Right kidney (tissue), 1 donor: ENCODE results near the gene MAPK8IP1.
A peak's percentile ranks its signal among the peaks of the same experiment; 100 is the strongest.

Source experiments
- DNase-seq: peaks from one replicate; pipeline ENCODE4 v3.0.0-alpha.2; 2016

The MAPK8IP1 gene

DNA sequence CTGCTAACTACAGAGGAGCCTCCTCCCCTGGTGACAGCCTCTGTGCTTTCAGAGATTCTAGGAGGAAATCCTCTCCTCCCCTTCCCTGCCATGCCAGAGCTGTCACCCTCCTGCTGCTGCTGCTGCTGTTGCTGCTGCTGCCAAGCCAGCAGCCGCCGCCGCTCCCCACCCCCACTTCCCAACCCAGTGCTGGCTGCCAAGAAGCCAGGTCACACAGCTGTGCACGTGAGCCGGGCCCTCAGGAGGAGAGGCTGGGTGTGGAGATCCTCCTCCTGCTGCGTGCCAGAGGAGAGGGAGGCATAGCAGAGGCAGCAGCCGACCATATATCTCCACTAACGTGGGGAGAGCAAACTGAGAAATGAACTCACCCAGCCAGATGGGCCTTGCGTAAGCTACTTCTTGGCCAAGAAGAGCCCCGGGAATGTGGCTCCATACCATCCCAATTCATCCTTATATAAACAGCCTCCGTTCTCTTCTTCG is 25.8 kb upstream of the MAPK8IP1 start:
- peak; percentile 35 for DNase-seq

DNA sequence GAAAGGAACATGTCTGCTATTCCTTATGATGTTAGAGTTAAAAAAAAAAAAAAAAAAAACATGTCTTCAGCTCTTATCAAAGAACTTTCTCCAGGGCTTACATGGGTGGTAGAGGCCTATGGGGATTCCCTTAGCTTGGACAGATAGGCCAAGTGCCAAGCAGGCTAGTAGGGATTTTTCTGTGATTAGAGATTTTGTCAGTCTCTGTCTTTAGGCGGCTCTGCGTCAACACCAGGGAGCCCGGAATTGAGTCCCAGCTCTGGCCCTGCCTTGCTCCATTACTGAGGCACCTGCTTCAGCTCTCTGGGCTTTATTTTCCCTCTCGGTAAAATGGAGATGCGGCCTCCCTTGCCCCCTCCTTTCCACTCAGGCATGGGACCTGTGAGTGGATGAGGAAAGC is 25.1 kb upstream of the MAPK8IP1 start:
- no peak for DNase-seq

DNA sequence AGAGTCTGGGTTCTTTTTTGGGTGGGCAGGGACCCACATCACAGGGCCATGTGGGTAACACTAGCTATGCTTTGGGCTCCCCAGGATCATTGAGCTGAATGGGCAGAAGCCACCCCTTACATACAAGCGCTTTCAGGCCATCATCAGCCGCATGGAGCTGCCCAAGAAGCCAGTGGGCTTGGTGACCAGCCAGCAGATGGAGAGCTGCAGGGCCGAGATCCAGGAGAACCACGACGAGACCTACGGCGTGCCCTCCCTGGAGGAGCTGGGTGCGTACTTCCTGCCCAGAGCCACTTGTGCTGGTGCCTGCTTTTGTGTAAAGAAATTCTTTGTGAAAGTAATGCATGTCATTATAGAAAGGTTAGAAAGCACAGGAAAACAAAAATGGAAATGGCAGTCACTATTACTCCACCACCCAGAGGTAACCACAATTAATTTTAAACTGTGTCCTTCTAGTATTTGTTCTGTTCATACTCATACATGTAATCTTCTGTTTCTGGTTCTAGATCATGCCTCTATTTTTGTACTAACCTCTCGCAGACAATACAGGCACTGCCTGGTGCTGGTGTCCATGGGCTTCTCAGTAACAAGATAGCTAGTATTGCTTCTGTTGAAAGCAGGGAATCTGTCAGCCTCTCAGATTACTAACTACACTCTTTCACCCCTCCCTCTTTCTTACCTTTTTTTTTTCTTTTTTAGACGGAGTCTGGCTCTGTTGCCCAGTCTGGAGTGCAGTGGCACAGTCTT is 24.5 kb upstream of the MAPK8IP1 start:
- DNase-seq, result no peak

DNA sequence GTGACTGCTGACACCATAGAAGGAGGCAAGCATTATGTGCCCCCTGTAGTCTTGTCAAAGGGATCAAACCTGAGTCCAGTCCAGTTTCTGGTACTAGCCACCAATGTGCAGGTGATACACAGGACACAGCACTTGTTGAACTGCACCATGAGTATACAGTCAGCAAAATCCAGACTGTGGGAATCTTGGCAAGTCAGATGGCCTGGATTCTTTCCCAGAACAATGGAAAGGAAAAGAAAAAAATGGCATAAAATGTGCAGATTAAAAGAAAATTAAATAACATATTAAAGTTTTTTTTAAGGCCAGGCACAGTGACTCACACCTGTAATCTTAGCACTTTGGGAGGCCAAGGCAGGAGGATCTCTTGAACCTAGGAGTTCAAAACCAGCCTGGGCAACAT is 21.4 kb upstream of the MAPK8IP1 start:
- no peak for DNase-seq

DNA sequence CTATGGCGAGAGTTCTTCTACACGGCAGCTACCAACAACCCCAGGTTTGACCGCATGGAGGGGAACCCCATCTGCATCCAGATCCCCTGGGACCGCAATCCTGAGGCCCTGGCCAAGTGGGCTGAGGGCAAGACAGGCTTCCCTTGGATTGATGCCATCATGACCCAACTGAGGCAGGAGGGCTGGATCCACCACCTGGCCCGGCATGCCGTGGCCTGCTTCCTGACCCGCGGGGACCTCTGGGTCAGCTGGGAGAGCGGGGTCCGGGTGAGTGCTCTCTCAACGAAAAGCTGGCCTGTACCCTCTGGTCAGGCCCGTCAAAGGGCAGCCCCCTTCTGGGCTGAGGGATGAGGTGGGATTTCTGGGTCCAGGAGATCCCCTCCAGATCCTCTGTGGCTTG is 15.9 kb upstream of the MAPK8IP1 start:
- no peak for DNase-seq

DNA sequence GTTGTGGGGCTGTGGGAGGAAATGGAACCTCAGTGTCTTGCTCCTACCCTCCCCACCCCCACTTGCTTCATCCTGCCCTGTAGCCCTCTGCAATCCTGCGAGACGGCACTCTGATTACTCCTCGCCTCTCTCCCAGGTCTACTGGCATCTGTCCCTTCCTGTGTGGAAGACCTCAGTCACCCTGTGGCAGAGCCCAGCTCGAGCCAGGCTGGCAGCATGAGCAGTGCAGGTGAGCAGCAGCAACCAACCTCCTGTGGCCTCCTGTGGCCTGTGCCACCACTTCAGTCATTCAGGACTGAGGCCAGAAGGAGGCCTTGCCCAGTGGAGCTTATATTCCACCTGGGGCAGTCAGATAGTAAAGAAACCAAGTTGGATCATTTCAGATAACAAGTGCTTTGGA is 14.7 kb upstream of the MAPK8IP1 start:
- no peak for DNase-seq

DNA sequence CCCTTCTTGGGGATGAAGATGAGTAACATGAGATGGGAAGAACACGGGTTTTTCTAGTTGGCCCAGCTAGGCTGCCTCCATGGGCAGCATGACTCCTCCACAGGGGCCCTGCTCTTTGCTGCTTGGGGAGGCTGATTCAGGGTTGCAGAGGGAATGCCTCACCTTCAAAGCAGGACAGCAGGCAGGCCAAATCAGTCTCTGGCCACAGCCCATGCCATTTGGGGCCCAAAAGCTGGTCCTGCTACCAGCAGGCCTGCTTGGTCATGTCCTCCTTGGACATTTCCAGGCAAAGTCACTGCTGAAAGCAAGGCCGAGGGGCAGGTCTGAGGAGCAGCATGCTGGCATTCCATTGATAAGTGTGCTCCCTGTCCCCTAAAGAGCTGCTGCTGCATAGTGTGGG is 13.8 kb upstream of the MAPK8IP1 start:
- DNase-seq, result no peak

DNA sequence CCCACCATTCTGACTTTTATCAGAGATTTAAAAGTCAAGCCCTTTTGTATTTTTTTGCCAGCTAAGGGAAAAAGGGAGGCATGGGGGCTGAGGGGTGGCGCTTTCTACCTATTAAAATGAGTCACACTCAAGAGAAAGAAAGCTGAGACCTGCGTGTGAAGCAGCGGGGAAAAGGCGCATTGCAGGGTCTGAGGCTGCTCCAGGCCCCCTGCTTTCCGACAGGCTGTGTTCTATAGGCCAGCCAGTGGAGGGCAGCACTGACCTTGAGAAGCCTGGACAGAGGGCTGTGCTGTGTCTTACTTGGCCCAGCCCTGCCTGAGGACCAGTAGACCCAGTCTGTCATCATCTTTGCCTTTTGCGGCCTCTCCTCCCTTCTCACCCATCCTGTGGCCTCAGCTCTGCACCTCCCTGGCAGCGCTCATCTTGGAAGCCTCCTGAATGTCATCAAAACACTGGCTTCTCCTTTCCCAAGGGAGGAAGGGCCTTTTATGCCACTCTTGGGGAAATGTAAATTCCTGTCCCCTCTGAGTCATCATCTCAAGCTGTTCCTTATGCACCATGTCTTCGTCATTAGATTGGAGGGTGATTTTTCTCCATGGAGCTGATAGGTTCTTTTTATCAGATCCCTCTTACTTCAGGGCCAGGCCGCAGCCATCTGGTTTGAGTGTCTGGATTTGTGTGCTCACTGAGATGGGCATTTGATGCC is 12.6 kb upstream of the MAPK8IP1 start:
- DNase-seq, result no peak

DNA sequence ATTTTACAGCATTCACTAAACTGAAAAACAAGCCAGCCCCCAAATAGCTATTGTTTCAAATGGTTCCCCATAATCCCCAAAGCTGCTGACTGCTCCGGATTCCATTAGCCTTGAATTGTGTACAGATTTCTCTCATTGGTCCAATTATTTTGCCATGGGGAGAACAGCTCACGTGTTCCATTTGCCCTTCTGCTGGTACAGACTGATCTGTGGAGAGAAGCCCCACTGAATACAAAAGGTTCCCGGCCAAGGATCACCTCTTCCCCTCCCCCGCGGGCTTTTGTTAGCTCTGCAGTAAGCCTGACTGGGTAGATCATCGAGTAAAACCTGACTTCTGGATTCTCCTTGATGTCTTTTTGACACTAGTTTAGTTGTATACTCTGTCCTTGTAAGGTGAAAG is 9.1 kb upstream of the MAPK8IP1 start:
- DNase-seq, result no peak

DNA sequence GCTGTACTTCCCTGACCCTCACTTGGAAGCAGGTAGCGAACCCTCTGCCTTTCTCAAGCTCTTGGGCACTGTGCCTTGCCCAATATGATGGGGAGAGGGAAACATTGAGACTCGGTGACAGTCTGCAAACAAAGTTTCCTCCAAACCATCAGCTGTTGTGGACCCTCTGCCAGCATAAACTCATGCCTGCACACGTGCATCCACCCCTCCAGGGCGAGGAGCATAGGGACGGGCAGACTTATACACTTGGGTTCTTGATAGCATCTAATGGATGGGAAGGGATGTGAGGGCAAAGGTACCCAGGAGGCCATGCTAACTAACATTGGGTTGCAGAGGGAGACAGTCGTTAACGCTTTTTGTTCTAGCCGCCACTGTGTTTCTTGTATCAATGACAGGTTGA is 8.2 kb upstream of the MAPK8IP1 start:
- DNase-seq, result no peak

DNA sequence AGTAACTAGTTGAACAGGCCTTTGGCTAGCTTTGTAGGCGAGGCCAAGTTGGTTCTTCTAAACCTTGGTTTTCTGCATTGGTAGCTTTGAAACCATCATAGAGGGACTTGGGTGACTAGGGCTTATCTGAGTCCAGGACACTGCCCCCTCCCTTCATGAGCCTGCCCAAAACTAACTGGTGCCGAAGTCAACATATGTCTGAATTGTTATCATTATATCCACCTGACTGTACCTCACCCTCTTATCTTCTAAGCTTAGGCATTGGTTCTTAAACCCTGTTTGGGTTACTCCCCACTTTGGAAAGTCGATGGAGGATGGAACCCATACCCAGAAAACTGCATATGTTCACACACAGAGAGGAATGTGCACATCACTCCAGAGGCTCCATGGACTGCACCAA is 7.6 kb upstream of the MAPK8IP1 start:
- DNase-seq, result no peak

DNA sequence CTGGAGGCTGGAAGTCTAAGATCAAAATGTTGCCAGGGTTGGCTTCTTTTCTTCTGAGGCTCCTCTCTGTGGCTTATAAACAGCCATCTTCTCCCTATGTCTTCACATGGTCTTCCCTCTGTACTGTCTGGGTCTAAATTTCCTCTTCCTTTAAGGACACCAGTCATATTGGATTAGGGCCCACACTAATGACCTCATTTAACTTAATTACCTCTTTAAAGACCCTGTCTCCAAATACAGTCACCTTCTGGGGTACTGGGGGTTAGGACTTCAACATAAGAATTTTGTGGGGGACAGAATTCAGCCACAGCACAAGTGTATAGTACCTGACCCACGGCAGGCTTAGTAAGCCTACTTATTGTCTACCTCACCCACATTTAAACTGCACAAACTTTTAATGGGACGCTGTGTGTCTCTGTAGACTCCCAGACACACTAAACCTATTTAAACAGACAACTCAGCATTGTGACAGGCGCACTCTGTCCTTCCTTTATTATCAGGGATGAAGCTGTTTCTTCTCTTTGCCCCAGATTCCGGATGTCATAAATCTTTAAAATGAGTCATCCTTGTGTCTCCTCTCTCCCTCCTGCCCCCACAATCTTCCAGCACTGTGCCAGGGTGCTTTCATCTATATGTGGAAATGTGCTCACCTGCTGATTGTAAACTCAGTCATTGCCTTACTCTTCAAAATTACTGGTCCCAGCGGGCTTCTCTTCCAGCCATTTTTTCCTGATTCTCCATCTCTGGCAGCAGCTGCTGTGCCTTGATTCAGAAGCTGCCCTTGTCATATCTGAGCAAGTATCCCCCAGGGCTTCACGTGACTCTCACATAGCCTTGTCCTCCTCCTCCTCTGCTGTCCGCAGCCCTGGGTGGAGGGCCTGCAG is 5.4 kb upstream of the MAPK8IP1 start:
- DNase-seq, result no peak

DNA sequence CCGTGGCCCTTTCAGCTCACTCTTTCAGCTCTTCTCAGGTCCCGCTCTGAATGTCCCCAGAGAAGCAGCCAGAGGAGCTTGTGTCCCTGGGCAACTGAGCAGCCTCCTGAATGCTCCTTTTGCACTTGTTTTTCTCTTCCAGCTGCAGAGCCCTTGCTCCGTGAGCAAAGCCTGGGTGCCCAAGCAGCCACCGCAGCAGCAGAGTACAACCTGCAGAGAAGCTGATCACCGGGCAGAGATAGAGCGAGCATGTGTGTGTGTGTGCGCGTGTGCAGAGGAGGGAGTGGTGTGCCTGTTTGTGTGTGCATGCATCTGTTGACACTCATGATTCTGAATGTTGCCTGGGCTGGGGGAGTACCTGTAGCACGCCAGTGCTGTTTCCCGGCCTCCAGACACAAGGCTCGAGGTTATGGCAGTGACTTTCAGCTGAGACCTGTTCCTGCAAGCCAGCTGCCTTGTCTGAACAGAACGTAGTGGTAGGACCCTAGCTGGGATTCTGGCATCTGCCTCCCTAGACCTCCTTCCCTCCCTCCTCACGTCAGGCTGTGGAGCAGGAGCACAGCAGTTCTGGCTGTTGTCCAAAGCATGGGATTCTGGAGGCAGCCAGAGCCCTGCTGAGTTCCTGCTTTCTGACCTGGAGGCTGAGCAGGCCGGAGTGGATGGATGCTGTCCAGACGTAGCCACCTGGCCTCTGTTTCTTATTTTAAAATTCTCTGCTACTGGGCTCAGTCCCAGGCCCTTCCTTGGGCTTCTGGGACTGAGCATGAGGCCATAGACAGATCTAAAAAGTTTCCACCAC is 4.5 kb upstream of the MAPK8IP1 start:
- DNase-seq, result no peak

DNA sequence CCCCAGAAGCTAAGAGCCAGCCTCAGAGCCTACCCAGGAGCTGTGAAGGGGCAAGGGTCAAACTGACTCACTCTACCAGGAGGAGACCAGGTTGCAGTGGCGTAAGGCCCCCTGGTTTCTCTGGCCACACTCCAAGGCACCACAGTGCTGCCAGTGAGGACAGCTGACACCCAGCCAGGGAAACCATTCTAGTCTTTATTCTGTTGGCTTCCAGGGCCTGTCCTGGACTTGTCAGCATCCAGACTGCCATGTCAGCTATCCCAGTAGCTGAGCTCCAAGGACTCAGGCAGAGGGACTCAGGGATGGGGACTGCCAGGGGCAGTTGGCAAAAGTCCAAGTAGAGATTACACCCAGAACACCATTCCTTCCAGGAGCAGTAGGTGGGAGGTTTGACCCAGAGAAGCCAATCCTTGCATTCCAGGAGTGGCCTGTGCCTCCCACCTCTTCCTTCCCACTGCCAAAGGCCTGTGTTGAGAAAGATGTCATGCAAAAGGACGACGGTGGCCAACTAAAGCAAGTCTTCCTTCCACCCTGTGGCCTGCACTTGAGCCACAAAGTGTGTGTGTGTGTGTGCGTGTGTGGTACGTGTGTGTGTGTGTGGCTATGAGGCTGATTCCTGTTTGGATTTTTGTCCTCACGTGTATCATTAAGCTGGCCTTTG is 3.6 kb upstream of the MAPK8IP1 start:
- DNase-seq, result no peak

DNA sequence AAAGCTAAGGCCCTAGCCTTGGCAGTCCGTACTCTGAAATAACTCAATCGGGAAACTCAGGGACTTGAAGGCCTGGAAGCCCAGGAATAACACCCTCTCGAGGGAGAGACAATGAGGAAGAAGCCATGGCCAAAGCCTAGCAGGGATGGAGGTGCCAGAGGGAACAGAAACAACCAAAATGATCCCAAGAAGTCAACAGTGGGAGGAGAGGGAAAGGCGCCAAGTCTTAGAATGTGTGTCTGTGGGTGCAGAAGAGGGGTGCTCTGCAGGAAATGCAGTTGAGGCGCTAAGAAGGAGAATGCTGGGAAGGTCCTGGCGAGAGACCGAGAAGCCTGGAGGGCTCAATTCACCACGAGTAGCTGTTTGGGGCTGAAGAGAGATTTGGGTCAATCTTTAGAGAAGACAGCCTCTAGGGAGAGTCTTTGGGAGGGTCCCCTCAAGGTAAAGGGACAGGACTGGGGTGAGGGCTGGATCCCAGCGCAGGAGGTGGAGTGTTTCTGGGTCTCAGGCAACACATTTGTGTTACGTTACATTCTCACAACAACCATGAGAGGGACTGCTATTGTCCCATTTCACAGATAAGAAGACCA is 760 bp upstream of the MAPK8IP1 start:
- DNase-seq, result no peak

DNA sequence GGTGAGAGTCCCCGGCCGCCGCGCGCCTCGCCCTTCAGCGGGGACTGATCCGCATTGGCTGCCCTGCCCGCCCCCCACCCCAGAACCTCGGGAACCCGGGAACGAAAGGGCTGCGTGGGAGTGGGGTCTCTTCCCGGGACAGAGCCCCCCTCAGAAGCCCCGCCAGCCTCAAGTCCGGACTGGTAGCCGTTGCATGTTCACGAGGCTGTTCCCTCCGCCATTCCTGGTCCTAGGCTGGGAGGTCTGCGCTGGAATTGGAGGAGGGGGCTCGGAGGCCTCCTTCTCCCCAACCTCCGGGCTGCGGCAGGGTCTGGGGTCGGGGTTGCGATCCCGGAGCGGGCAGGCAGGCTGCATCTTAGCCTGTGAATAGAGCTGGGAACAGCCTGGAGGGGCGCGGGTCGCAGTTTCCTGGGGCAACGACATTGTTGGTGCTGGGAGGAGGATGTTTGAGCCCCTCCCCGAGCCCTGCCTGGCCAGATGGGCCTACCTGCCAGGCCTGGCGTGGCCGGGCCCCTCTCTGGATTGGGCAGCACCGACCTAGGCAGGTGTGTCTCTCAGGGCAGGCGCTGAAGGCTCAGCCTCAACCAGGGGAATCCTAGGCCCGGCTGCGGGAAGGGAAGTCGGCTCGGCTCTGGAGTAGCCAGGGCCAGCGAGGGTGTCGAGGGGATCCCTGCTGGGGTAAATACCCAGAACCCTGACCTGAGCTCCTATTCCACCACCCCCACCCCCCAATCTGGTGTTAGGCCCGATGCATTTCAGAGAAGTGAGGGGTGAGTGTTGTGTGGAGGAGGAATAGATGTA is 670 bp downstream of the MAPK8IP1 start:
- DNase-seq, result no peak

DNA sequence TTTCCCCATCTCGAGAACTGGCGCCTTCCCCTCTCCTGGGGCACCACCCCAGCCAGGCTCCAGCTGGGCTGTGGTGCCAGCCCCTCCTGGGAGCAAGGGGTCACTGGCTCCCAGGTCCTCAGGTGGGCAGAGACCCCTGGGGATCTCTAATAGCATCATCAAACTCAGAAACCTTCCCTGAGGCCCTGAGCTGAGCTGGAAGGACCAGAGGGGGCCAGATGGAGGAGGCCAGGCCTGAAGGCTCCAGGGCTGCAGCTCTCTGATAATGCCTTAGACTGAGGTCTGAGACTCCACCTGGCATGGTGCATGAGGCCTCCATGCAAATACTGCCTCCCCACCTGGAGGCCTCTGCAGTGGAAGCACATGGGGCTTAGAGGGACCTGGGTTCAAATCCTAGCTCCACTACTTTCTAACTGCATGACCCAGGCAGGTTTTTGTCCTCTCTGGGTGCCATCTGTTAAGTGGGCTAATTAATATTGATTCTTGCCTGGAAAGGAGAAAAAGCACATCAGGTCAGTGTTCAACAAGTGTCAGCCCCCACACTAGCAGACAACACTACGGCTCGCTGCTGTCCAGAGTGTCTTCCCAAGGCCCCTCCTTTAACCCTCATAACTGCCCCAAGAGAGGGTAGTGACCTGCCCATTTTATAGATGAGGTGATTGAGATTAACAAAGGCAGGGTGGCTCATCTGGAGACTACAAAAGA is 1.5 kb downstream of the MAPK8IP1 start:
- no peak for DNase-seq

DNA sequence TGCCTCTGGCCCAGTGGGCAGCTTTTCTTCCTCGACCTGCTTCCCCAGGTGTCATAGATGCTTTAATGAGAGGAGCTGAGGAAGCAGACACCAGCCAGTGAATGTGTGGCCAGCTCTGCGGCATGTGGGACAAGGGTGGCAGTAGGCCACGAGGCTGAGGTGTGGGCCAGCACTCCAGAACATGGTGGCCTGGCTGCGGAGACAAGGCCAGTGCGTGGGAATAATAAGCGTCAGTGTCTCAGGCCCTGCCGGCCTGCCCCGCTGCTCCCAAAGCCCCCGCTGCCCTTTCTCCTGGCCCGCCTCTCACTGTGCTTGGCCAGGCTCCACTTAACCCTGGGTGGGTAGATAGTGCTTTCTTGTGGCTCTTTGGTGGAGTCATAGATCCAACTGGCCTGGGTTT is 2.1 kb downstream of the MAPK8IP1 start:
- DNase-seq, result no peak

DNA sequence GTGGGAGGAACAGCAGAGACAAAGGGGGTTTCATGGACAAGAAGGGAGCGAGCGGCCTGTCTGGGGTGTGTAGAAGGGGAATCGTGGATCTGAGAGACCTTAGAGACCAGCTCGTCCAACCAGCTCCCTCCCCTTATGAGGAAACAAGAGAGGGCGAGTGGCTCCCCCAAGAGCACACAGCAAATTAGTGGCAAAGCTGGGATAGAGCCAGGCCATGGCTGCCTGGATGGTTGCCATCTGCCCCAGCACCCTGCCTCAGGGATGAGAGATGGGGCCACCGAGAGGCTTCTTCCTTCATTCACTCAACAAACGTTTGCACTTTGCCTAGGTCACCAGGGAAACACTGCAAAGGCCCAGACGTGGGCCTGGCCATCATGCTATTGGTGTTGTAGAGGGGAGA is 4.1 kb downstream of the MAPK8IP1 start:
- DNase-seq, result no peak

DNA sequence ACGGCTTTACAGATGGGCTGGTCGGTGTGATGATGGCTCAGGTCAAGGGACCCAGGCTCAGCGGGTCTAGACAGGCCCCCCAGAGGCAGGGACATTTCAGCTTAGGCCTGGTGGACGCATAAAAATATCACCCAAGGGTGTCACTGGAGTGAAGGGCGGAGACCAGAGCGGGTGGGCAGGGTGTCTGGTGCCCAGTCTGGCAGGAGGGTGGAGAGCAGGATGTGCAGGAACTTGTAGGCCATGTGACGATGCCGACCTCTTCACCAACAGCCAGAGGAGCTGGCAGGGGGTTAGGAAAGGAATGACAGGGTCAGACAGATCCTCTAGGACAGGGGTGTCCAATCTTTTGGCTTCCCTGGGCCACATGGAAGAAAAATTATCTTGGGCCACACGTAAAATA is 4.5 kb downstream of the MAPK8IP1 start:
- DNase-seq, result no peak
